ENCODE results near the gene MINK1. TPM values are rescaled to one million over a fixed set of nuclear protein-coding genes. Genes with fewer than 3 reads are reported as not detected.

MINK1 gene
- total and polyA plus RNA-seq, 2 of the 13 experiments (the other 11 are each of a cell fraction or from before 2014, with no cell fraction given): 17.2 to 63.9 TPM

- TF ChIP-seq, protein P1, sequence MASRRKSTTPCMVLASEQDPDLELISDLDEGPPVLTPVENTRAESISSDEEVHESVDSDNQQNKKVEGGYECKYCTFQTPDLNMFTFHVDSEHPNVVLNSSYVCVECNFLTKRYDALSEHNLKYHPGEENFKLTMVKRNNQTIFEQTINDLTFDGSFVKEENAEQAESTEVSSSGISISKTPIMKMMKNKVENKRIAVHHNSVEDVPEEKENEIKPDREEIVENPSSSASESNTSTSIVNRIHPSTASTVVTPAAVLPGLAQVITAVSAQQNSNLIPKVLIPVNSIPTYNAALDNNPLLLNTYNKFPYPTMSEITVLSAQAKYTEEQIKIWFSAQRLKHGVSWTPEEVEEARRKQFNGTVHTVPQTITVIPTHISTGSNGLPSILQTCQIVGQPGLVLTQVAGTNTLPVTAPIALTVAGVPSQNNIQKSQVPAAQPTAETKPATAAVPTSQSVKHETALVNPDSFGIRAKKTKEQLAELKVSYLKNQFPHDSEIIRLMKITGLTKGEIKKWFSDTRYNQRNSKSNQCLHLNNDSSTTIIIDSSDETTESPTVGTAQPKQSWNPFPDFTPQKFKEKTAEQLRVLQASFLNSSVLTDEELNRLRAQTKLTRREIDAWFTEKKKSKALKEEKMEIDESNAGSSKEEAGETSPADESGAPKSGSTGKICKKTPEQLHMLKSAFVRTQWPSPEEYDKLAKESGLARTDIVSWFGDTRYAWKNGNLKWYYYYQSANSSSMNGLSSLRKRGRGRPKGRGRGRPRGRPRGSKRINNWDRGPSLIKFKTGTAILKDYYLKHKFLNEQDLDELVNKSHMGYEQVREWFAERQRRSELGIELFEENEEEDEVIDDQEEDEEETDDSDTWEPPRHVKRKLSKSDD (CRISPR knock-in tag; IDR thresholded peaks at IDR 0.05; ENCODE audit: low read depth): peak; percentile 49; the same call in 1 of the 2 replicates
- TF ChIP-seq ARHGAP35 (CRISPR knock-in tag; IDR thresholded peaks at IDR 0.05; ENCODE audit: borderline replicate concordance) (peak; percentile 39; the same call in 1 of the 2 replicates), RBM22 (optimal IDR thresholded peaks at IDR 0.05; ENCODE audit: low read length) (no peak), HNRNPLL (IDR thresholded peaks at IDR 0.05; ENCODE audit: low read depth, low read length, poor library complexity, severe bottlenecking) (no peak), RBM39 (IDR thresholded peaks at IDR 0.05; ENCODE audit: low read depth, low read length, poor library complexity, severe bottlenecking) (no peak), ZBTB38 (CRISPR knock-in tag; IDR thresholded peaks at IDR 0.05) (no peak), MED8 (CRISPR knock-in tag; IDR thresholded peaks at IDR 0.05; ENCODE audit: insufficient replicate concordance) (no peak), ZNF619 (CRISPR knock-in tag; IDR thresholded peaks at IDR 0.05) (no peak), GLI4 (CRISPR knock-in tag; IDR thresholded peaks at IDR 0.05; ENCODE audit: borderline replicate concordance) (0 out of 2 replicates have a peak, but pooled peaks have one; percentile 30), HDAC6 (IDR thresholded peaks at IDR 0.05; ENCODE audit: low read depth, low read length) (no peak), TFAP4 (IDR thresholded peaks at IDR 0.05; ENCODE audit: borderline replicate concordance, low read depth) (no peak), FOXO1 (CRISPR knock-in tag; IDR thresholded peaks at IDR 0.05) (peak; percentile 3; the same call in 1 of the 2 replicates), SRSF4 (IDR thresholded peaks at IDR 0.05; ENCODE audit: low read depth, low read length, poor library complexity, severe bottlenecking) (no peak), ZNF333 (CRISPR knock-in tag; IDR thresholded peaks at IDR 0.05; ENCODE audit: borderline replicate concordance) (no peak), ZSCAN21 (CRISPR knock-in tag; IDR thresholded peaks at IDR 0.05; ENCODE audit: borderline replicate concordance) (0 out of 2 replicates have a peak, but pooled peaks have one; percentile 52), PHF5A (CRISPR knock-in tag; IDR thresholded peaks at IDR 0.05; ENCODE audit: low read depth, unreplicated experiment) (no peak), ZNF343 (CRISPR knock-in tag; IDR thresholded peaks at IDR 0.05) (no peak), TMF1 (CRISPR knock-in tag; IDR thresholded peaks at IDR 0.05; ENCODE audit: low read depth) (no peak)
- TF ChIP-seq, protein P2, sequence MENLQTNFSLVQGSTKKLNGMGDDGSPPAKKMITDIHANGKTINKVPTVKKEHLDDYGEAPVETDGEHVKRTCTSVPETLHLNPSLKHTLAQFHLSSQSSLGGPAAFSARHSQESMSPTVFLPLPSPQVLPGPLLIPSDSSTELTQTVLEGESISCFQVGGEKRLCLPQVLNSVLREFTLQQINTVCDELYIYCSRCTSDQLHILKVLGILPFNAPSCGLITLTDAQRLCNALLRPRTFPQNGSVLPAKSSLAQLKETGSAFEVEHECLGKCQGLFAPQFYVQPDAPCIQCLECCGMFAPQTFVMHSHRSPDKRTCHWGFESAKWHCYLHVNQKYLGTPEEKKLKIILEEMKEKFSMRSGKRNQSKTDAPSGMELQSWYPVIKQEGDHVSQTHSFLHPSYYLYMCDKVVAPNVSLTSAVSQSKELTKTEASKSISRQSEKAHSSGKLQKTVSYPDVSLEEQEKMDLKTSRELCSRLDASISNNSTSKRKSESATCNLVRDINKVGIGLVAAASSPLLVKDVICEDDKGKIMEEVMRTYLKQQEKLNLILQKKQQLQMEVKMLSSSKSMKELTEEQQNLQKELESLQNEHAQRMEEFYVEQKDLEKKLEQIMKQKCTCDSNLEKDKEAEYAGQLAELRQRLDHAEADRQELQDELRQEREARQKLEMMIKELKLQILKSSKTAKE (CRISPR knock-in tag; IDR thresholded peaks at IDR 0.05; ENCODE audit: borderline replicate concordance): no peak
- TF ChIP-seq, protein P3, sequence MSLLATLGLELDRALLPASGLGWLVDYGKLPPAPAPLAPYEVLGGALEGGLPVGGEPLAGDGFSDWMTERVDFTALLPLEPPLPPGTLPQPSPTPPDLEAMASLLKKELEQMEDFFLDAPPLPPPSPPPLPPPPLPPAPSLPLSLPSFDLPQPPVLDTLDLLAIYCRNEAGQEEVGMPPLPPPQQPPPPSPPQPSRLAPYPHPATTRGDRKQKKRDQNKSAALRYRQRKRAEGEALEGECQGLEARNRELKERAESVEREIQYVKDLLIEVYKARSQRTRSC (CRISPR knock-in tag; IDR thresholded peaks at IDR 0.05; ENCODE audit: low read depth): no peak
Measured at GRCh38 chr17:4920351-4921048, 87.4 kb downstream of the MINK1 start (continued).
